IPS-18c (cell line): ENCODE measurements around the gene PLEKHA1.

Source experiments
- H3K4me3 ChIP-seq: 2 replicates; pipeline ENCODE4 v1.7.0; 2013; ENCODE audit warnings: low read depth, mild to moderate bottlenecking, low read length, moderate library complexity; ENCODE audit not compliant: insufficient read depth
- H3K9me3 ChIP-seq: one replicate; pipeline ENCODE4 v1.6.1; 2013; ENCODE audit warnings: mild to moderate bottlenecking, low read length, moderate library complexity; ENCODE audit not compliant: control insufficient read depth, insufficient read depth

PLEKHA1 gene

GRCh38 chr10:122475591-122476332, 101.3 kb downstream of the PLEKHA1 start:
- no peaks in the 10 kb centered on the region for H3K9me3 ChIP-seq
- H3K4me3 ChIP-seq, result no peak overlapping the region

- Histone ChIP-seq H3K9me3 (no peaks in the 10 kb centered on the region), H3K4me3 (no peak overlapping the region)
Measured at GRCh38 chr10:122476333-122476695, 101.8 kb downstream of the PLEKHA1 start.

- no peak overlapping the region; the same call in 1 of the 2 replicates for H3K4me3 ChIP-seq
- peaks cover 2% of the 10 kb centered on the region for H3K9me3 ChIP-seq
Measured at GRCh38 chr10:122477436-122477835, 102.9 kb downstream of the PLEKHA1 start.

GRCh38 chr10:122478971-122479370, 104.5 kb downstream of the PLEKHA1 start:
- Histone ChIP-seq H3K9me3 (peaks cover 4% of the 10 kb centered on the region), H3K4me3 (no peak overlapping the region)

GRCh38 chr10:122480146-122480833, 105.8 kb downstream of the PLEKHA1 start:
- Histone ChIP-seq H3K9me3 (peaks cover 4% of the 10 kb centered on the region), H3K4me3 (no peak overlapping the region)

- Histone ChIP-seq H3K9me3 (peaks cover 4% of the 10 kb centered on the region), H3K4me3 (no peak overlapping the region)
Measured at GRCh38 chr10:122481296-122482056, 107.0 kb downstream of the PLEKHA1 start.
